GM10266 (cell line): ENCODE measurements around the gene PCLO.
"Not testable (repeated sequence)": the region's sequence is repeated elsewhere in the genome, so short reads cannot be mapped to it uniquely, and the experiment has no call there.

Experiments
- DNase-seq: peaks from one replicate; pipeline ENCODE4 v3.0.0; 2012; ENCODE audit errors: extremely low spot score
- CTCF ChIP-seq: IDR thresholded peaks from 2 replicates; pipeline ENCODE4 v1.5.1; 2012; ENCODE audit warnings: mild to moderate bottlenecking, low read depth; ENCODE audit not compliant: control insufficient read depth, insufficient read depth; ENCODE audit errors: missing control alignments

The PCLO gene

GRCh38 chr7:83032195-83032594 is 130.5 kb downstream of the PCLO start:
- TF ChIP-seq CTCF, result no peak
- no peak for DNase-seq

GRCh38 chr7:83023817-83024665 is 138.6 kb downstream of the PCLO start:
- DNase-seq, result not testable (repeated sequence)

- TF ChIP-seq CTCF, result no peak
- DNase-seq, result no peak
These were observed 141.7 kb downstream of the PCLO start for GRCh38 chr7:83021032-83021431.

GRCh38 chr7:83020161-83020560 is 142.5 kb downstream of the PCLO start:
- no peak for TF ChIP-seq CTCF
- DNase-seq, result no peak

GRCh38 chr7:83015916-83016315 is 146.8 kb downstream of the PCLO start:
- TF ChIP-seq CTCF, result no peak
- no peak for DNase-seq

- no peak for TF ChIP-seq CTCF
- no peak for DNase-seq
These were observed 148.1 kb downstream of the PCLO start for GRCh38 chr7:83014546-83014945.

GRCh38 chr7:83011954-83012353 is 150.7 kb downstream of the PCLO start:
- no peak for DNase-seq
- TF ChIP-seq CTCF, result no peak
